Measurements from ENCODE around the gene ZNHIT2. TPM values are rescaled to one million over a fixed set of nuclear protein-coding genes. Genes with fewer than 3 reads are reported as not detected.

The ZNHIT2 gene
- total and polyA plus RNA-seq, 2 of the 8 experiments (the other 6 are each of a cell fraction or from before 2014, with no cell fraction given): 13.0 to 16.1 TPM

DNA sequence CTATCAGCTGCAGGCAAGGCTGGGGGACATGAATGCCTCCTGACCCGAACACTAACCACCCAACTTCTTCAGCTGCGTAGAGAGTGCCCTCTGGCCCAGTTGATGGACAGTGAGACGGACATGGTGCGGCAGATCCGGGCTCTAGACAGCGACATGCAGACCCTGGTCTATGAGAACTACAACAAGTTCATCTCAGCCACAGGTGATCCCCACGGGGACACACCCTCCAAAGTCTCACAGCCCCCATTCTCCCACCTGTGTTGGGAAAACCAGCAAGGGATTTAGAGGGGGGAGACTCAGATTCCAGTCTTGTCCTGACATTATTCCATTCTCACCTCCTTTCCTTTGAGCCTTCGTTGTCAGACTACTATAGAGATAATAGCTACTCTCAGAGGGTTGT, 20.6 kb downstream of the ZNHIT2 start:
- Histone ChIP-seq H3K14ac (ENCODE audit: insufficient read length) (no peak overlapping the region), H3K79me2 (ENCODE audit: control insufficient read depth in 1 of 2, insufficient read depth in 2 of 2, low read length in 2 of 2) (peaks cover 0 to 13% of the 10 kb centered on the region in 2 experiments; a peak in 1 of 4 replicates), H4K91ac (replicated peaks; ENCODE audit: insufficient read length, low read length) (no peak overlapping the region), H3K23ac (ENCODE audit: insufficient read length) (no peak overlapping the region), H2BK5ac (ENCODE audit: low read depth, low read length) (no peak overlapping the region; the same call in 1 of the 2 replicates), H3K36me3 (ENCODE audit: control insufficient read depth in 2 of 4, insufficient read depth in 4 of 4, low read length in 3 of 4) (peaks cover 0 to 3% (median 0%) of the 10 kb centered on the region in 4 experiments; a peak in 1 of 8 replicates), H3K27ac (ENCODE audit: low read depth, low read length) (no peak overlapping the region), H3K23me2 (ENCODE audit: low read depth, low read length) (no peaks in the 10 kb centered on the region), H3K4ac (replicated peaks; ENCODE audit: insufficient read length, low read depth, low read length) (no peak overlapping the region), H2AFZ (ENCODE audit: low read length) (no peak overlapping the region), H4K5ac (ENCODE audit: insufficient read length, low read depth, low read length) (no peak overlapping the region), H3K79me1 (ENCODE audit: low read depth, low read length) (peaks cover 2% of the 10 kb centered on the region; the same call in 1 of the 2 replicates), H3K4me2 (ENCODE audit: insufficient read depth in 1 of 2, low read depth in 2 of 2, low read length in 2 of 2) (peak overlapping the region; percentile 53 to 64), H2BK12ac (ENCODE audit: low read depth, low read length) (no peak overlapping the region), H3K9ac (replicated peaks in 1 of 4; ENCODE audit: extremely low read depth in 1 of 4, low read depth in 3 of 4, low read length in 3 of 4) (no peak overlapping the region), H3K27me3 (replicated peaks in 1 of 4; ENCODE audit: control insufficient read depth in 3 of 4, extremely low read depth in 1 of 4, insufficient read depth in 3 of 4, low read length in 3 of 4) (no peaks in the 10 kb centered on the region), H3K9me3 (ENCODE audit: insufficient read depth in 2 of 2, low read depth in 1 of 2, low read length in 1 of 2) (no peaks in the 10 kb centered on the region), H2AK5ac (ENCODE audit: low read depth, low read length) (no peak overlapping the region), H3K56ac (replicated peaks; ENCODE audit: insufficient read length, low read depth, low read length) (no peak overlapping the region), H3K4me3 (ENCODE audit: extremely low read depth in 1 of 4, insufficient read depth in 2 of 4, low read depth in 3 of 4, low read length in 4 of 4) (peak overlapping the region; percentile 29 to 88 (median 55); a peak in 5 of 8 replicates), H4K8ac (ENCODE audit: extremely low read depth, insufficient read depth, low read length) (no peak overlapping the region; the same call in 1 of the 2 replicates), H2BK20ac (ENCODE audit: low read length) (no peak overlapping the region), H2BK15ac (ENCODE audit: low read length) (no peak overlapping the region), H3K4me1 (replicated peaks in 1 of 4; ENCODE audit: control insufficient read depth in 3 of 4, insufficient read depth in 4 of 4, low read length in 3 of 4) (peaks cover 0 to 6% (median 4%) of the 10 kb centered on the region in 4 experiments; a peak in 6 of 7 replicates), H2BK120ac (replicated peaks; ENCODE audit: low read depth, low read length) (no peak overlapping the region), H4K20me1 (replicated peaks in 1 of 2; ENCODE audit: control insufficient read depth in 1 of 2, insufficient read depth in 2 of 2, low read length in 2 of 2) (peaks cover 0 to 3% of the 10 kb centered on the region in 2 experiments), H3K18ac (ENCODE audit: extremely low read depth, low read length) (no peak overlapping the region)
- CTCF ChIA-PET (ENCODE audit: partially characterized antibody): interaction anchor here (4.4 kb wide), 1 partner anchor 14 kb away, joined by 85 read pairs; the partner anchor contains the start of gene TM7SF2
- POLR2A ChIA-PET (ENCODE audit: partially characterized antibody): interaction anchor here (0.7 to 16.8 kb wide), 13 partner anchors 9 to 293 kb away, joined by 3 to 230 read pairs (median 5); partner anchors contain the start of genes ARL2, BATF2, CDCA5 and FAU
- TF ChIP-seq KDM4A (IDR thresholded peaks at IDR 0.05; ENCODE audit: low read depth, low read length, severe bottlenecking): no peak
- no peak for TF ChIP-seq ASH2L (IDR thresholded peaks at IDR 0.05; ENCODE audit: low read length)
- no peak for TF ChIP-seq KDM1A (IDR thresholded peaks at IDR 0.05; ENCODE audit: borderline replicate concordance, low read length)
- 88% methylated on average over 8 of the region's 8 CpGs; no CpG with 5 or more reads in 1 of the 2 experiments for WGBS, 2 experiments (ENCODE audit: extremely low coverage in 1 of 2, insufficient coverage in 1 of 2, insufficient read length in 1 of 2, insufficient replicate concordance in 2 of 2, low coverage in 1 of 2, low lambda C conversion rate in 2 of 2, missing lambda C conversion rate in 1 of 2)
- DNase-seq (ENCODE audit: low read depth in 1 of 2, low spot score in 2 of 2): no peak
- FAIRE-seq: no peak
